GM19467 (cell line): Measurements from ENCODE around the gene TSEN15.
"Not testable (repeated sequence)": the region's sequence is repeated elsewhere in the genome, so short reads cannot be mapped to it uniquely, and the experiment has no call there.

Source experiments
- ATAC-seq: cut with Tn5 transposase; IDR thresholded peaks from one replicate; pipeline ENCODE4 v1.9.1; 2021; ENCODE audit warnings: mild to moderate bottlenecking, moderate library complexity; ENCODE audit not compliant: unreplicated experiment

Gene TSEN15

DNA sequence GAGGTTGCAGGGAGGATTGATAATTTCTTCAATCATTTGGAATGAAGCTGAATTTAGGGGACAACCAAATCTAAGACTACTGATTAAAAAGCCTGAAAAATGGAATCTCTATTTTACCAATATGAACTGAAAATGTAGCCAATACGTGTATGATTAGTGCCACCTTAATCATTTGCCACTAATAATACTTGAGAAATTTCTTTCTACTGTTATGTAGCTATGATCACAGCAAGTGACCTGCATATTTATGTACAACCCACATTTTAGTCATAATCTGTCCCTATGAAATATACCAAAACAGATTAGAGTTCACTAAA is 20.5 kb upstream of the TSEN15 start:
- no peak for ATAC-seq

DNA sequence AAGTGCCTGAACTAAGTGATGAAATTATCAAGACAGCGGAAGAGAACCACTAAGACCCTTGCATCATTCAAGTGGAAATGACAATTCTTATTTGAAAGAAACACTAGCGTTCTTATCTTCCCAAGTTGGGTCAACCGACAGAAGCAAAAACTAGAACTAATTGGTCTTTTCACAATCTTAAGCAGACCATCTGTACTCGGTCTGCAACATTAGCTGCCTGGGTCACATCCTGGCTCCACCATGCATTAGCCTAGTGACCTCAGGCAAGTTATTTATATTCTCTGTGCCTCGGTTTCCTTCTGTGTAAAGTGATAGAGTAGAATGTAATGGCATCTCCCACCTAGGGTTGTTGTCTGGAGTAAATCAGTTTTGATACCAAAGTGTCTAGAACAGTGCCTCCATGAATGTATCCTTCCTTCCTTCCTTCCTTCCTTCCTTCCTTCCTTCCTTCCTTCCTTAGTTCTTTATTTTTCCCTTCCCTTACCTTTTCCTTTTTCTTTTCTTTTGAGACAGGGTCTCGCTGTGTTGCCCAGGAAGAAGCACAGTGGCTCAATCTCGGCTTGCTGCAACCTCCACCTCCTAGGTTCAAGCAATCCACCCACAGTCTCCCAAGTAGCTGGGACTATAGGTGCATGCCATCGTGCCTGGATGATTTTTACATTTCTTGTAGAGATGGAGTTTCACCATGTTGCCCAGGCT is 20.0 kb upstream of the TSEN15 start:
- no peak for ATAC-seq

DNA sequence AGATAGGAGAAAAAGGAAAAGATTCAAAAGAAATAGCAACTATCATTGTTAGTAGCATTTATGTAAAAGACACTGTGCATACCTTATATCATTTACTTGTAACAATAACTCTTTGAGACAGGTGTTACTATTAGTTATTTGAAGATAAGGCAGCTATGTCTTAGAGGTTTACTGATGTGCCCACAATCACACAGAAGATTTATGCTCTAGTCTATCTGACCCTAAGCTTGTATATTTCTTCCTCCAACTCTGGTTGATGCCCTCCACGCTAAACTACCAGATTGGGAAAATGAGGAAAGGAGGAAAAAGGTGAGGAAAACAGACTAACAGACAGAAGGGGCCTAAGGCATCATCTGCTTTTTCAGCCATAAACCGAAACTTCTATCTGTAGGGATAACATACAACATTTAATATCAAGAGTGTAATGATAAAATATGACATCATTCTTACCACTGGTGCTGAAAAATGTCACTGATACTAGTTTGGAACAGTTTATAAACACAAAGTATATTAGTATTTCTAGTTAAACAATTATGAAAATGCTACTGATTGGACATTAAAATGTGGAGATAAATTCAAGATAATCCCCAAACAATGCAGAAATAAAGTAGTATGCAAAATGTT is 19.1 kb upstream of the TSEN15 start:
- no peak for ATAC-seq

DNA sequence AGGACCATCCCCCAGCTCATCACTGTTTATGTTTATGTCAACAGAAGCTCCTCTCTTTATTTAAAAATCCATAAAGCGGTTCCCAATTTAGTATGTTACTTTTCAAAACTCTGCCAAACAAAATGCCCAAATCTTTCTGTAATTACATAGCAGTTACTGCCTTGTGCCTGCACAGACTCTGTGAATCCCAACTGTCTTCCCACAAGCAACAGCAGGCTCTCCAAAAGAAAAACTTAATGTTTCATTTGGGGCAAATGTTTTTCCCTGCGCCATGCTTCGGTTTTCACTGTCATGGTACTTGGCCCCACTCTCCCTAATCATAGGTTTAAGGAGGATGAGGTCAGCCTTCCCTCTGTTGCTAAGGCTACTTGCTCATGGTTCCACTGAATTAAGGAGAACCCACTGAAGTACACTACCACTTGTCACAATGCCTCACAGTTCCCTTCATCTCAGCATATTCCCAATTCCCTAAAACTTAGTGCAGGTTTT is 18.6 kb upstream of the TSEN15 start:
- no peak for ATAC-seq

DNA sequence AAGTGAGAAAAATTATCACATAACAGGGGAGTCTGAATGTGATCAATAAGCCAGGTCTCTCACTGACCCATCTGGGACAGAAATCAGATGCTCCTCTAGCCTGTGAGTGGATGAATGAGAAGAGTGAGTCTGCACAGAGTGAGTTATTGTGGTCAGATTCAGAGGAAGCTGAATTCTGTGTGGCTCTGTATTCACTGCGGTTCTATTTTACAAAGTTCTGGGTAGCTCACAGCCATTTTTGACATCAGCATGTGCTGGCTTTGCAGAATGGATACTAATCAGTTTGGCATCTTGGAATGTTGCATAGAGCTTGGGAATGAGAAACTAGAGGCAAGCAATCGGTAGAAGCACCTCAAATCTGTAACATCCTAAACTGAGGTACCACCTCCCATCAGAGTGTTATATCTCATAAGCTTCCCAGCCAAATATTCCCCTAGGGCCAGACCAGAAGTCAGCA is 17.8 kb upstream of the TSEN15 start:
- no peak for ATAC-seq

DNA sequence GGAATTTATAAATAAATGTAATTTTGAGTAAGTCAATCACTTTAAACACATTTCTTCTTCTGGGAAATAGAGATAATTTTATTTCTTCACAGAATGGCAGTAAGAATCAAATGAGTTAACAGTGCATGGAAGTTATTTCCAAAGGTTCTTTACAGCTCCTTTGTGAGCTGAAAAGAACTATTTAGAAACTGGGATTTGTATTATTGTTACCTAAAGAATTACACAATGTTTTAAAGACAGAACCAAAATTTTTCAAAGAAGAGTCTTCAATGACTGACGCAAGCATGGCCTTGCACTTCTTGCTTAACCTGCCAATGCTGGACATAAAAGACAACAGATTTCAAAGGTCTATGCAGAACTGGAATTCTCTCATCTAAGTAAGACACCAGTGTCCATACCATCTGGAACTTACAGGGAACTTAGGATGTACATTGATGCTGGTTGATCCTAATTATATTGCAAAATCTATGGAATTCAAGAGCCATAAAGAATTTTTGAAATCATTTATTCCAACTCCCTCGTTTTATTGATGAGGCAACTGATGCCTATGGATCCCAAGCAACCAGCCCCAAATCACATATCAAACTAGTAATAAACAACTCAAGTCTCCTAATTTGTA is 16.7 kb upstream of the TSEN15 start:
- no peak for ATAC-seq

DNA sequence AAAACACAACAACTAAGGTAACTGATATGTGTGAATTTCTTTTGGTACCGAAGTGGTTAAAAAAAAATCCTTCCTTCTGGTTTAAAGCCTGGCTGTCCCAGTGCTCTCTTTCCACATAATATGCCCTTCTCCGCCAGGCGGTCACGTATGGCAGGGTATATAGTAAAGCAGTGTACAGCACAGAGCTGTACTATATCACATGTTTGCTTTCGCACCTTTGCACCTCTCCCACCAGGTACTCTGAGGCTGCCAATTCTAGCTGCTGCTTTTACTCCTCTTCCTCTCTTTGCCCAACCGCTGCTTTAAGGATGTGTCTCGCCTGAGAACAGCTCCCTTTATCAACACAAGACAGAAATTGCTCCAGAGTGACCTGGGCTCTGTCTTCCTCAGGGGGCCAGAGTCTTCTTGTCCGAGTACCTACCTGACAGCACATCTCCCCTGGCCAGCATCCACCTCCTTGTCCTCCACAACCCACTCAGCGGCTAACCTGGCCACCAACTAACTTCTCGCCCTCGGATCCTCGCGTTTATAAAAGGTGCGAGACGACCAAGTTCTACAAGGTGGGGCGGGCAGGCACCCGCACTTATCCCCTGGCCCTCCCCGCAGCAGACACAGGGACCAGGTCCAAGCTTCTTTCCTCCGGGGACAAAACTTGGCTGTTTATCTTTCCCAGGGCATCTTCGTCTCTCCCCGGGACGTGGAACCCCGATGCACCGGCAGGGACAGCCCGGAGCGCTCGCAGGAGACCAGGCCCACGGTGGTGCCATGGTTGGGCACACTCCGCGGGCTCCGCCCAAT is 15.6 kb upstream of the TSEN15 start:
- no peak for ATAC-seq

DNA sequence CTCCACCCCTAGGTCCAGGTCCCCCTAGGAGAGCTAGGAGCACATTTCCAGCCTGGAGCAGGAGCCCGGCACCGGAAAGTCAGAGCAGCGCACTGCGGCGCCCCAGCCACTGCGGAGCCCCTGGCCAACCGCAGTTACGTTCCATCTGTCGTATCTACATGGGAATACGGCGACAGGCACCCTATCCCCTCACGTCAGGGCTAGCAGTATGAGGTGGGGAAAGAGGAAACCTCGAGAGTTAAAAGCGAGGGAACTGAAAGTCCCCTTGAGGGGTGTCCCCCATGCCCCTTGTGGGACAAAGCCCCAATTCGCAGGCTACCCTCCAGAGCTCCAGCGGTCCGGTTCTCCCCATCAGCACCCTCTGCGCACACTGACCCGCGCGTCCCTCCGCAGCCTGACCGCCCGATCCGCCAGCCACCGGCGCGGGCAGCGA is 15.0 kb upstream of the TSEN15 start:
- no peak for ATAC-seq

DNA sequence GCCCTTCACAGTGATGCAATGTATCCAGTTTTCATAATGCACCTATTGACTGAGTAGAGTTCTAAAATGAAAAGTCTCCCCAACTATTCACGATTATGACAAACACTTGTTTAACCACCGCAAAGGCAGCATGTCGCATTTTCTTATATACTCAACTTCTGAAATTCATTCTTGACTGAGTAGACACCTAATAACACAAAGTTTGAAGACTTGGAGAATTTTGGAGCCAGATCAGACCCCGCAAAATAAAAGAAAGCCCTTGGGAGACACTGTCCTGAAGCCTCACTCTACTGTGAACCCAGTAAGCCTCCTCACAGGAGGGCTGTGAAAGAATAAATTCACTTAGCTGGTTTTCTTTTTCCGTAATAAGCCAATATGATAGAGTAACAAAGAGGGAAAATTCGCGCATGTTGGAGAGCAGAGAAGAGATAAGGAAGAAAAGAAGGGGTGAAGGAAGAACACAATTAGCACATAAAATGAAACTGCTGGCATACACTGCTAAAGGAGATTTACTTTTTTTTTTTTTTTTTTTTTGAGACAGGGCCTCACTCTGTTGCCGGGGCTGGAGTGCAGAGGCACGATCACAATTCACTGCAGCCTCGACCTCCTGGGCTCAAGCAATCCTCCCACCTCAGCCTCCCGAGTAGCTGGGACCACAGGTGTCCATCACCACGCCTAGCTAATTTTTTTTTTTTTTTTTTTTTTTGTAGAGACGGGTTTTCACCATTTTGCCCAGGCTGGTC is 13.5 kb upstream of the TSEN15 start:
- ATAC-seq: no peak

DNA sequence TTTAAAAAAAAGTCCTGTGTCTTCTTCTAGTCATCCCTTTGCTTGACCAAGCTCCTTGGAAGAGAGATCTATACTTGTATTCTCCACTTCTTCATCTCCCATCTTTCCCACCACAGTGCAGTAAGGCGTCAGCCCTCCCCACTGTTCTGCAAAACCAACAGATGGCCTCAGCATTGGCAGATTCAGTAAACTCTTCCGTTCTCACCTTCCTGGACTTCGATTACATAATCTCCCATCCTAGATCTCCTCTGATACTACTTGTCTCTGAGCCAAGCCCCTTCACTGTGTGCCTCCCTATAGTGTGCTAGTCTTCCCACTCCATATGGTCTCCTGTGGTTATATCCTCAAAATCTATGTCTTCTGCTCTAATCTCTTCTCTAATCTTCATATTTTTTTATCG is 12.4 kb upstream of the TSEN15 start:
- no peak for ATAC-seq

DNA sequence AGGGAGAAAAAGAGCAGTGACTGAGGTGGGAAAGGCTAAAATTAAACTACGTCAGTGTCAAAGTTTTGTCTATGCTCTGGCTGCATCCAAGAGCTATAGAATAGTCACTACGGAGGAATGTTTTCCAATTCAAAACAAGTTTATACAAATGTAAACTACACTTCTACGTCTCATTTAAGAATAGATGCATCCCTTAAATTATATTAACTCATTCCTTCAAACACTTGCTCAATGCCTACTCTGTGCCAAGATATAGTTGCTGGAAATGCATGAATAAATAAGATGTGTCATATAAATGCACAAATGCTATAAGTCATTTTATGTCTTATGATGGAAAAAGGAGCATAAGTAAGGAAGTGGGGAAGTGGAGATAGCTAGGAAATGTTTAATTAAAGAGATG is 9.8 kb upstream of the TSEN15 start:
- ATAC-seq: no peak

DNA sequence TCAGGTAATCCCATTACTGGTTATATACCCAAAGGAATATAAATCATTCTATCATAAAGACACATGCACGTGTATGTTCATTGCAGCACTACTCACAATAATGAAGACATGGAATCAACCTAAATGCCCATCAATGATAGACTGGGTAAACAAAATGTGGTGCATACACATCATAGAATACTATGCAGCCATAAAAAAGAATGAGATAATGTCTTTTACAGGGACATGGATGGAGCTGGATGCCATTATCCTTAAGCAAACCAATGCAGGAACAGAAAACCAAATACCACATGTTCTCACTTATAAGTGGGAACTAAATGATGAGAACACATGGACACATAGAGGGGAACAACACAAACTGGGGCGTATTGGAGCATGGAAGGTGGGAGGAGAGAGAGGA is 8.2 kb upstream of the TSEN15 start:
- not testable (repeated sequence) for ATAC-seq

DNA sequence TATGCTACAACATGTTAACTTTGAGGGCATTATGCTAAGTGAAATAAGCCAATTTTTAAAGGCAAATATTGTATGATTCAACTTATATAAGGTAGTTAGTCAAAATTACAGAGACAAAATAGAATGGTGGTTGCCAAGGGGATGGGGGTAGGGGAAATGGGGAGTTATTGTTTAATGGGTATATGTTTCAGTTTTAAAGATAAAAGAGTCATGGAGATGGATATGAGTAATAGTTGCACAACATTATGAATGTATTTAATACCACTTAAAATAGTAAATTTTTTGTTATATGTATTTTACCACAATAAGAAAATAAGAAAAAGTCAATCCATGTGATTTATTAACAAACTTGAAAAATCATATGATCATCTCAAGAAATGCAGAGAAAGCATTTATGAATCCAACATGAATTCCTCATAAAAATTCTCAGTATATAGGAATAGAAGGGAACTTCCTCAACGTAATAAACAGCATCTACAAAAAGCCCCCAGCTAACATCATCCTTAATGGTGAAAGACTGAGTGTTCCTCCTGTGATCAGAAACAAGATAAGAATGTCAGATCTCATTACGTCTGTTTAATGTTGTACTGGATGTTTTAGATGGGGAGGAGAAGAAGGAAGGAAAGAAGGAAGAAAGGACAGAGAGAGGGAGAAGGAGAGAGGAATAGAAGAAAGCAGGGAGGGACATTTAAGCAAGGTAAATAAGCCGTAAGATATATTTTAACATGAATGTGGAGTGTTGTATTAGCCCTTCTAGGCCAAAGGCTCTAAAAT is 6.7 kb upstream of the TSEN15 start:
- no peak for ATAC-seq

DNA sequence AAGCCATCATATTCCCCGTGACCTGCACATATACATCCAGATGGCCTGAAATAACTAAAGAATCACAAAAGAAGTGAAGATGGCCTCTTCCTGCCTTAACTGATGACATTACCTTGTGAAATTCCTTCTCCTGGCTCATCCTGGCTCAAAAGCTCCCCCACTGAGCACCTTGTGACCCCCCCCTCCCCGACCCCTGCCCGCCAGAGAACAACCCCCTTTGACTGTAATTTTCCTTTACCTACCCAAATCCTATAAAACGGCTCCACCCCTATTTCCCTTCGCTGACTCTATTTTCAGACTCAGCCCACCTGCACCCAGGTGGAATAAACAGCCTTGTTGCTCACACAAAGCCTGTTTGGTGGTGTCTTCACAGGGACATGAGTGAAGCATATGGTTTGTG is 4.0 kb upstream of the TSEN15 start:
- ATAC-seq: not testable (repeated sequence)

DNA sequence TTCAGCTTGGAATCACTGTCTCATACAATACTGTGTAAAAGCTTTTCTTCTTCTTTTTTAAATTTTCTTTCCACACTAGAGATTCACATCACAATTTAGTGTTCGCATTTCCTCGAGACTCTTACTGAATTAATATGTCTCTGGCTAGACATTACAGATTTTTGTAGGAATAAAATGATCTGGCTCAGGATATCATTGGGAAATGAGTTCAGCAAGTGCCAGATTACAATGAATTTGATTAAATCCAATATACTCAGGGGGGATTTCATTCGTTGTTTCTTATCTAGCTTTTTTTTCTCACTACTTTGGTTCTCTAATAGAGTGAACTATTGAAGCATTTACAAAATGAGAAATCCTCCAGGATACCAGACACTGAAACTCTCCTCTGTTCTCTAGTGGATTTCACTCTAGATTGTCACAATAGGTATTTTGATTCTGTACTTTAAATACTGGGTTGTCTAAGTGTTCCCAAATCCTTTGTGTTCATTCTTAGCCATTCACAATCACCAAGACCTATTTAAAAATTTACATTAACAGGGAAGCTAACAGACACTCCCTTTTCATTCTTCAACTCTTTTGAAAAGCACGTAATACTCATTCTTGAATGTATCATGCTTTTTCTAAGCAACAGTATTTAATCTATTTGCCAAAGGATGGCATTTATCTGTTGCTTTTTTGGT is 2.8 kb upstream of the TSEN15 start:
- no peak for ATAC-seq

DNA sequence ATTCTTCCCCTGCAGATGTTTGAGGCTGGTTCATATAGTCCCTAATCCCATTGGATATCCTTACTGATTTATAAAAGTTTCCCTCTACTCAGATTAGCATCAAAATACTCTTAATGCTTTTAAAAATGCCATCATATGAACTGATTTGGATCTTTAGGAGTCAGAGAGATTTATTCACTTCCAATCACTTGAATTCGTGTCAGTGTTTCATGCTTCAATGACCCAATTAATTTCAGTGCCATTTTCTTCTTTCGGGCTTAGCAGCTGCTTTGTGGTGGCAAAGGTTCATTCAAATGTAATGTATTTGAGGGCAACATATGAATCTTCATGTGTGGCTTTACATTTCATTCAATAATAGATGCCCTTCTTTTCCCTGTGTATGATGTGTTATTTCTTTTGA is 2.2 kb upstream of the TSEN15 start:
- ATAC-seq: no peak

DNA sequence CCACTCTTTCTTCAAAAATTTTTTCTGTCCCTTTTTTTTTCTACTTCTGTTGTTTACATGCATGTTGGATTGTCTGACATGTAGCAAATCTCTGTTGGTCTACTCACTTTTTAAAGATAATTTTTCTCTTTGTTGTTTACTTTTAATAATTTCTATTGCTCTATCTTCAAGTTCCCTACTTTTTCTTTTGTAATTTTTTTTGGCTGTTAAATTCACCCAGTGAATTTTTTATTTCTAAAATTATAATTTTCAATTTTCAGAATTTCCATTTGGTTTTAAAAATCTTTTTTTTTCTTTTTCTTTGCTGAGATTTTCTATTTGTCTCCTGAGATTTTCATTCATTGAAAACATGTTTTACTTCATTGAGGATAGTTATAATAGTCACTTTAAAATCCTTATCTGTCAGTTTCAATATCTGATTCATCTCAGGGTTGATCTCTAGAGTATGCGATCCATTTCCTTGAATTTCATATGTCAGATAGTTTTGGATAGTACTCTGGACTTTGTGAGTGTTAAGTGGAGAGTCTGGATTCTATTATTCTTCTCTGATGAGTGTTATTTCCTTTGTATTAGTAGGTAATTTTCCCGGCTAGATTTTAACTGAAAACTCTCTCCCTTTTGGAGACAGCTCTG is 1.6 kb upstream of the TSEN15 start:
- ATAC-seq: no peak

DNA sequence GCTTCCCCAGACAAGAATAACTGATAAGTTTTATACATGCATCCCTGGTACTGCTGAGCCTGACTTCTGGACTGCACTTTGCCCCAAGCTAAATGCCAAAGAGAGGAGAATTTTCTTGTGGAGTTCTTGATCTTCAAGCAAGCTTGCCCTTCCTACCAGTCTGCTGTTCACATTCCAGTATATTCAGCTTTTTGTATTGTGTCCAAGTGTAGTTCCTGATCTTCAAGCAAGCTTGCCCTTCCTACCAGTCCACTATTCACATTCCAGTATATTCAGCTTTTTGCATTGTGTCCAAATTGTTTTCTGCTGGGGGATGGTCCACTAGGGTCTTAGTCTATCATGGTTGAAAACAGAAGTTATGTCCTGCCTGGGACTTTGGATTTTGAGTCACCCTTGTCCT is 894 bp upstream of the TSEN15 start:
- no peak for ATAC-seq

DNA sequence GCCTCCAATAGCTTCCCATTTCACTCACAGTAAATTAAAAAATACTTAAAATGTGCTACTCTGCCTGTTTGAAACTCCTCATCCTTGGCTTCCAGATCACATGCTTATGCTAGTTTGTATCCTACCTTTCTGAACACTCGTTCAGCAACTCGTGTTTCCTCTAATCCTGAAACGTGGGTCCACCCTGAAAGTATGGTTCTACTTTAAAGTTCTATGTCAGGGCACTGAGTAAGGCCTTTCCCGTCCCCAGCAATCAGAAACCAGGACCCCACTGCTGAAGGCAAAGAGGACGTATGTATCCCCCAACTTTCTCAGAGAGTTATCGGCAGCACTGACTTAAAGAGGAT is 419 bp upstream of the TSEN15 start:
- peak; percentile 14 for ATAC-seq
